Skin of body (tissue), 2 donors: ENCODE measurements around the gene ICE1. TPM values are rescaled to one million over a fixed set of nuclear protein-coding genes. Genes with fewer than 3 reads are reported as not detected.
A peak's percentile ranks its signal among the peaks of the same experiment; 100 is the strongest.
"Not testable (repeated sequence)": the region's sequence is repeated elsewhere in the genome, so short reads cannot be mapped to it uniquely, and the experiment has no call there.

ENCODE experiments used
- DNase-seq: peaks from one replicate; lab custom pipeline; 2025; lab: John Stamatoyannopoulos, UW
- total RNA-seq: library from RNA; depleted of rRNA; stranded (reverse); fragments of >200 nt; gene quantifications from one replicate; pipeline ENCODE4 v1.2.3, GENCODE V29; 2014

Gene ICE1
- total RNA-seq, 1 donor from 2014 or later, result 27.4 TPM

- no peak for DNase-seq
Observed at GRCh38 chr5:5487585-5488360, 65.3 kb downstream of the ICE1 start.

GRCh38 chr5:5490774-5491347, 68.4 kb downstream of the ICE1 start:
- no peak for DNase-seq

GRCh38 chr5:5492087-5492933, 69.8 kb downstream of the ICE1 start:
- peak; percentile 42 for DNase-seq

- not testable (repeated sequence) for DNase-seq
Observed at GRCh38 chr5:5492934-5493271, 70.4 kb downstream of the ICE1 start.

- no peak for DNase-seq
Observed at GRCh38 chr5:5494489-5495402, 72.3 kb downstream of the ICE1 start.

- peak; percentile 67 for DNase-seq
Observed at GRCh38 chr5:5497152-5497788, 74.8 kb downstream of the ICE1 start.

- DNase-seq, result no peak
Observed at GRCh38 chr5:5499442-5499841, 77.0 kb downstream of the ICE1 start.

GRCh38 chr5:5504325-5504724, 81.8 kb downstream of the ICE1 start:
- DNase-seq, result no peak

- DNase-seq, result no peak
Observed at GRCh38 chr5:5505815-5506214, 83.3 kb downstream of the ICE1 start.

- no peak for DNase-seq
Observed at GRCh38 chr5:5508391-5508790, 85.9 kb downstream of the ICE1 start.

GRCh38 chr5:5511904-5512416, 89.5 kb downstream of the ICE1 start:
- DNase-seq, result no peak

GRCh38 chr5:5512543-5512942, 90.1 kb downstream of the ICE1 start:
- no peak for DNase-seq

- DNase-seq, result not testable (repeated sequence)
Observed at GRCh38 chr5:5520622-5521021, 98.1 kb downstream of the ICE1 start.

GRCh38 chr5:5521029-5521428, 98.6 kb downstream of the ICE1 start:
- no peak for DNase-seq

- no peak for DNase-seq
Observed at GRCh38 chr5:5521478-5521877, 99.0 kb downstream of the ICE1 start.

- DNase-seq, result no peak
Observed at GRCh38 chr5:5522336-5522735, 99.9 kb downstream of the ICE1 start.

- no peak for DNase-seq
Observed at GRCh38 chr5:5523066-5523505, 100.6 kb downstream of the ICE1 start.

GRCh38 chr5:5524327-5524726, 101.8 kb downstream of the ICE1 start:
- DNase-seq, result no peak

- no peak for DNase-seq
Observed at GRCh38 chr5:5531371-5531770, 108.9 kb downstream of the ICE1 start.

- DNase-seq, result no peak
Observed at GRCh38 chr5:5532306-5533076, 110.0 kb downstream of the ICE1 start.
